ENCODE results near the gene TCEAL9.

TCEAL9 gene

DNA sequence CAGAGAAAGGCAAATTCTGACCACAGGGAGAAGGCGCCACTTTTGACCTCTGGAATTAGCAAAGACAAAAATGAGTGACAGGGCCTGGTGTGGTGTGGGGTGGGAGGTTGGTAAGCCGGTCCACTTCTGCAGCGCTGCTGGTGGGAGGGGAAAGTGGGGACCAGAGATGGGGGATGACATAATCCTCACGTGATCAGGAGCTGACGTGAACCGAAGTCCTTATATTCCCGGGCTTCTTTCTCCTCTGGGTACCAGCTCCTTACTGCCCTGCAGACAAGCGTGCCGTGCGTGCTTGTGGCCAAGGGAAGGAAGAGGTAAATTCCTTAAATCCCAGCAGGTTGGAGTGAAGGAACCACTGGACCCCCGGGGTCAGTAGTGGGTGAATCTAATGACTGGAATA is 26.3 kb upstream of the TCEAL9 start, which contains the start of gene TCEAL7:
TSS of gene TCEAL7 (plus strand) at position 249 of the 400 bp plus-strand sequence. CDS start 1,165 bp downstream, outside the sequence.
- no peak within 1 kb of the TSS for H4K91ac ChIP-seq (ENCODE audit: low read depth, low read length)
- H2AK5ac ChIP-seq (ENCODE audit: low read length) = no peak within 1 kb of the TSS
- H3K27ac ChIP-seq (ENCODE audit: low read depth, low read length) = no peak within 1 kb of the TSS
- no peak within 1 kb of the TSS for H2BK120ac ChIP-seq (ENCODE audit: insufficient read depth, low read length, poor library complexity)
- H2AFZ ChIP-seq (ENCODE audit: insufficient read depth, low read length, poor library complexity) = peak within 1 kb of the TSS; percentile 10
- no peaks in the 10 kb centered on the region for H3K9me3 ChIP-seq (ENCODE audit: insufficient read depth, low read depth, low read length)
- H3K4ac ChIP-seq (ENCODE audit: low read depth, low read length) = no peak within 1 kb of the TSS
- H2BK12ac ChIP-seq (ENCODE audit: low read length) = no peak within 1 kb of the TSS
- H3K23ac ChIP-seq (ENCODE audit: low read length) = no peak within 1 kb of the TSS
- DNase-seq = peak; percentile 8 to 40
- H3K18ac ChIP-seq (ENCODE audit: low read length) = no peak within 1 kb of the TSS
- no peak within 1 kb of the TSS for H3K14ac ChIP-seq (ENCODE audit: low read length)
- H4K8ac ChIP-seq (ENCODE audit: low read depth, low read length) = peak within 1 kb of the TSS; percentile 23
- peak within 1 kb of the TSS; percentile 45 for H3K4me2 ChIP-seq (ENCODE audit: low read length)
- H4K12ac ChIP-seq (ENCODE audit: low read depth, low read length) = no peak within 1 kb of the TSS
- no peak within 1 kb of the TSS for H2BK5ac ChIP-seq (ENCODE audit: low read depth, low read length, poor library complexity)
- no peaks in the 10 kb centered on the region for H3K79me1 ChIP-seq (ENCODE audit: low read length)
- H3K4me3 ChIP-seq (ENCODE audit: low read depth, low read length) = no peak within 1 kb of the TSS
- H3K4me1 ChIP-seq (ENCODE audit: control insufficient read depth in 1 of 2, insufficient read depth in 2 of 2, low read length in 2 of 2) = no peaks in the 10 kb centered on the region
- no peaks in the 10 kb centered on the region for H3K27me3 ChIP-seq (ENCODE audit: insufficient read depth, low read length)
- H3K79me2 ChIP-seq (ENCODE audit: control insufficient read depth, insufficient read depth, low read length, poor library complexity) = no peaks in the 10 kb centered on the region
- no CpG with 5 or more reads among the region's 11 CpGs for WGBS (ENCODE audit: extremely low coverage, insufficient coverage, insufficient read length)
- H3K9ac ChIP-seq (ENCODE audit: low read length) = no peak within 1 kb of the TSS
- no peaks in the 10 kb centered on the region for H3K36me3 ChIP-seq (ENCODE audit: control insufficient read depth in 1 of 2, insufficient read depth in 2 of 2, low read length in 2 of 2)

DNA sequence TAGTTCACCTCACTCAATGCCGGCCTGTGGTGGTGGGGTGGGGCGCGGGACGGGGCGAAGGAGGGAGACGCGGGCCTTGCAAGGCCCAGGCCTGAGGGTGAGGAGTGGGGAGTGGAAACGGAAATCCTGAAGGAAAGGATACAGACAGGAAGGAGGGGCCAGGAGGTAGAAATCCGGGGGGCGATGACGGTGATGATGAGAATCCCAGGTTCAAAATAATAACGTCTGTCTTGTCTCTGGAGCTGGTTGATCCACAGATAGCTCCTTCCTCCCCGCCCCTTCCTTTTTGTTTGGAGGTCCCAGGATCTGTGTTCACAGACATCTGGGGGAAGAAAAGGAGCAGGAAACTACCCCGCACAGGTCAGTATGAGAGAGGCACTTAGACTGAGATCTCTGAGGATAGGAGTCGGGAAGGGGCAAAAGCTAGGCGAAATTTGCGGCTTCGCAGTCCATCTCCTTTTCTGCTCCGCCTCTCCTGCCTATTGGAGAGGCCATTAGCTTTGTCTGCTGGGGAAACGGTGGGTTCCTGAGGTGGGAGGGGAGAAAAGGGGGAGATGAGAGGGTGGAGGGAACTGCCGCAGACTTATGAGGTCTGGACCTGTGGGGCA is 25.5 kb upstream of the TCEAL9 start:
- H3K79me2 ChIP-seq (ENCODE audit: control insufficient read depth, insufficient read depth, low read length, poor library complexity) = no peaks in the 10 kb centered on the region
- H3K9ac ChIP-seq (ENCODE audit: low read length) = no peak overlapping the region
- H3K23ac ChIP-seq (ENCODE audit: low read length) = no peak overlapping the region
- H3K79me1 ChIP-seq (ENCODE audit: low read length) = no peaks in the 10 kb centered on the region
- H2AFZ ChIP-seq (ENCODE audit: insufficient read depth, low read length, poor library complexity) = peak overlapping the region; percentile 10
- peak overlapping the region; percentile 45 for H3K4me2 ChIP-seq (ENCODE audit: low read length)
- H3K36me3 ChIP-seq (ENCODE audit: control insufficient read depth in 1 of 2, insufficient read depth in 2 of 2, low read length in 2 of 2) = no peaks in the 10 kb centered on the region
- no peak overlapping the region for H4K12ac ChIP-seq (ENCODE audit: low read depth, low read length)
- no peak overlapping the region for H2BK120ac ChIP-seq (ENCODE audit: insufficient read depth, low read length, poor library complexity)
- H3K4me1 ChIP-seq (ENCODE audit: control insufficient read depth in 1 of 2, insufficient read depth in 2 of 2, low read length in 2 of 2) = no peaks in the 10 kb centered on the region
- H4K8ac ChIP-seq (ENCODE audit: low read depth, low read length) = peak overlapping the region; percentile 23
- H3K9me3 ChIP-seq (ENCODE audit: insufficient read depth, low read depth, low read length) = no peaks in the 10 kb centered on the region
- no peak for DNase-seq
- no peak overlapping the region for H3K18ac ChIP-seq (ENCODE audit: low read length)
- H3K4ac ChIP-seq (ENCODE audit: low read depth, low read length) = no peak overlapping the region
- H3K27ac ChIP-seq (ENCODE audit: low read depth, low read length) = no peak overlapping the region
- H3K27me3 ChIP-seq (ENCODE audit: insufficient read depth, low read length) = no peaks in the 10 kb centered on the region
- no peak overlapping the region for H3K4me3 ChIP-seq (ENCODE audit: low read depth, low read length)
- H4K91ac ChIP-seq (ENCODE audit: low read depth, low read length) = no peak overlapping the region
- H2AK5ac ChIP-seq (ENCODE audit: low read length) = no peak overlapping the region
- no peak overlapping the region for H2BK12ac ChIP-seq (ENCODE audit: low read length)
- no peak overlapping the region for H3K14ac ChIP-seq (ENCODE audit: low read length)
- no CpG with 5 or more reads among the region's 21 CpGs for WGBS (ENCODE audit: extremely low coverage, insufficient coverage, insufficient read length)
- no peak overlapping the region for H2BK5ac ChIP-seq (ENCODE audit: low read depth, low read length, poor library complexity)

DNA sequence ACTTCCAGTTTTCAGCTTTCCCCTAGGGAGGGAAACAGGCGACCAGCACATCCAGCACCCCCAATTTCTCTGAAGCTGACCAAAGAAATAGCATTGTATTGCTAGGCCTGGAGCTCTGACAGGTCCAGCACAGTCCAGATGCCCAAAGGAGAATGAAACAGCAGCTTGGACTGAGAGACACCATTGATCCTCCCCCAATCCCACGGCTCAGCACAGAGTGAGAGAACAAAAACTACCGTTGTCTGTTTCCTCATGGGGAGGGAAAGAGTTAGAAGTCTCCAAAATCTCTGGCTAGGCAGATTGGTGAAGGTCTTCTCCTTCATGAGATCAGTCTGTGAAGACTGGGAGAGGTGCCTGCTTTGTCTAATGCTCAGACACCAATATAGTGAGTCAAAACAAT is 17.6 kb upstream of the TCEAL9 start:
- H2AK5ac ChIP-seq (ENCODE audit: low read length) = no peak overlapping the region
- no peak overlapping the region for H3K23ac ChIP-seq (ENCODE audit: low read length)
- no peak overlapping the region for H2BK5ac ChIP-seq (ENCODE audit: low read depth, low read length, poor library complexity)
- H3K9ac ChIP-seq (ENCODE audit: low read length) = no peak overlapping the region
- H3K4me1 ChIP-seq (ENCODE audit: control insufficient read depth in 1 of 2, insufficient read depth in 2 of 2, low read length in 2 of 2) = no peaks in the 10 kb centered on the region
- no peak overlapping the region for H2BK12ac ChIP-seq (ENCODE audit: low read length)
- no peak overlapping the region for H2BK120ac ChIP-seq (ENCODE audit: insufficient read depth, low read length, poor library complexity)
- H3K79me2 ChIP-seq (ENCODE audit: control insufficient read depth, insufficient read depth, low read length, poor library complexity) = no peaks in the 10 kb centered on the region
- H3K79me1 ChIP-seq (ENCODE audit: low read length) = no peaks in the 10 kb centered on the region
- H3K27ac ChIP-seq (ENCODE audit: low read depth, low read length) = no peak overlapping the region
- H3K4ac ChIP-seq (ENCODE audit: low read depth, low read length) = no peak overlapping the region
- H3K4me3 ChIP-seq (ENCODE audit: low read depth, low read length) = no peak overlapping the region
- no peak overlapping the region for H3K4me2 ChIP-seq (ENCODE audit: low read length)
- DNase-seq = no peak
- no CpG with 5 or more reads among the region's 3 CpGs for WGBS (ENCODE audit: extremely low coverage, insufficient coverage, insufficient read length)
- H3K27me3 ChIP-seq (ENCODE audit: insufficient read depth, low read length) = no peaks in the 10 kb centered on the region
- H4K91ac ChIP-seq (ENCODE audit: low read depth, low read length) = no peak overlapping the region
- no peak overlapping the region for H2AFZ ChIP-seq (ENCODE audit: insufficient read depth, low read length, poor library complexity)
- no peak overlapping the region for H3K18ac ChIP-seq (ENCODE audit: low read length)
- H4K8ac ChIP-seq (ENCODE audit: low read depth, low read length) = no peak overlapping the region
- H3K36me3 ChIP-seq (ENCODE audit: control insufficient read depth in 1 of 2, insufficient read depth in 2 of 2, low read length in 2 of 2) = no peaks in the 10 kb centered on the region
- H3K14ac ChIP-seq (ENCODE audit: low read length) = no peak overlapping the region
- H4K12ac ChIP-seq (ENCODE audit: low read depth, low read length) = no peak overlapping the region
- no peaks in the 10 kb centered on the region for H3K9me3 ChIP-seq (ENCODE audit: insufficient read depth, low read depth, low read length)

DNA sequence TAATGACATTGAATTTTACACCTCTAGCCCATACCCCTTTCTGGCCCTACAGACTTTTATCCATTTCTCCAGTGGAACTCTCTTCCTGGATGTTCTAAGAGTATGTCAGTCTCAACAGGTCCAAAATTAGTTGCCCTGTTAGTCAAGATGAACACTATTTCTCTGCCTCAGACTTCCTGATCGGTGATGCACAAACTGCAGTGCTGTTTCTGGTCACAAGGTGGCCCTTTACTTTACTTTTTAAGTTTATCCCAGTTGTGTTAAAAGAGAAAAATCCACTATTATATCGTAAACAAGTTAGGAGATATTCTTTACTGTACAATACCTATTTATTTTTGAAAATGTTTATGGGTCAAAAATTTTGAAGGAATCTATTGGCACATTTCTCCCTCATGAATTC is 13.2 kb upstream of the TCEAL9 start:
- no peak overlapping the region for H3K27ac ChIP-seq (ENCODE audit: low read depth, low read length)
- no peak overlapping the region for H3K14ac ChIP-seq (ENCODE audit: low read length)
- no peak overlapping the region for H2BK5ac ChIP-seq (ENCODE audit: low read depth, low read length, poor library complexity)
- peak; percentile 27 to 75 for DNase-seq
- H3K4me1 ChIP-seq (ENCODE audit: control insufficient read depth in 1 of 2, insufficient read depth in 2 of 2, low read length in 2 of 2) = peaks cover 0 to 2% of the 10 kb centered on the region in 2 experiments
- no peaks in the 10 kb centered on the region for H3K27me3 ChIP-seq (ENCODE audit: insufficient read depth, low read length)
- no peak overlapping the region for H2AFZ ChIP-seq (ENCODE audit: insufficient read depth, low read length, poor library complexity)
- H3K4me2 ChIP-seq (ENCODE audit: low read length) = no peak overlapping the region
- H3K79me1 ChIP-seq (ENCODE audit: low read length) = no peaks in the 10 kb centered on the region
- H3K4me3 ChIP-seq (ENCODE audit: low read depth, low read length) = no peak overlapping the region
- H2AK5ac ChIP-seq (ENCODE audit: low read length) = no peak overlapping the region
- no peaks in the 10 kb centered on the region for H3K9me3 ChIP-seq (ENCODE audit: insufficient read depth, low read depth, low read length)
- H3K9ac ChIP-seq (ENCODE audit: low read length) = no peak overlapping the region
- no peak overlapping the region for H4K8ac ChIP-seq (ENCODE audit: low read depth, low read length)
- no peak overlapping the region for H2BK120ac ChIP-seq (ENCODE audit: insufficient read depth, low read length, poor library complexity)
- H3K36me3 ChIP-seq (ENCODE audit: control insufficient read depth in 1 of 2, insufficient read depth in 2 of 2, low read length in 2 of 2) = no peaks in the 10 kb centered on the region
- H3K79me2 ChIP-seq (ENCODE audit: control insufficient read depth, insufficient read depth, low read length, poor library complexity) = no peaks in the 10 kb centered on the region
- no peak overlapping the region for H2BK12ac ChIP-seq (ENCODE audit: low read length)
- no CpG with 5 or more reads among the region's 2 CpGs for WGBS (ENCODE audit: extremely low coverage, insufficient coverage, insufficient read length)
- H3K18ac ChIP-seq (ENCODE audit: low read length) = no peak overlapping the region
- no peak overlapping the region for H4K12ac ChIP-seq (ENCODE audit: low read depth, low read length)
- no peak overlapping the region for H3K23ac ChIP-seq (ENCODE audit: low read length)
- H3K4ac ChIP-seq (ENCODE audit: low read depth, low read length) = no peak overlapping the region
- no peak overlapping the region for H4K91ac ChIP-seq (ENCODE audit: low read depth, low read length)

All from trophoblast cell (in vitro differentiated cells and primary cell).